HEK293 (cell line): ENCODE data around the gene ITGA3.

ENCODE experiments used
- CTCF ChIP-seq: fragments of 450-650 bp; formaldehyde crosslinking; IDR thresholded peaks from 2 replicates; pipeline ENCODE4 v1.5.1; 2016; ENCODE audit warnings: missing biosample characterization, missing genetic modification characterization
- YY1 ChIP-seq: fragments of 450-650 bp; formaldehyde crosslinking; IDR thresholded peaks from 2 replicates; pipeline ENCODE4 v1.5.1; 2018; ENCODE audit warnings: missing biosample characterization, missing genetic modification characterization
- ZNF174 ChIP-seq: fragments of 450-650 bp; formaldehyde crosslinking; IDR thresholded peaks from 2 replicates; pipeline ENCODE4 v1.5.0; 2017; ENCODE audit warnings: missing biosample characterization, mild to moderate bottlenecking, missing genetic modification characterization
- ZNF24 ChIP-seq: fragments of 450-650 bp; formaldehyde crosslinking; IDR thresholded peaks from 2 replicates; pipeline ENCODE4 v1.5.1; 2016; ENCODE audit warnings: missing biosample characterization, missing genetic modification characterization
- ZNF558 ChIP-seq: fragments of 450-650 bp; formaldehyde crosslinking; IDR thresholded peaks from 2 replicates; pipeline ENCODE4 v1.5.1; 2016; ENCODE audit warnings: missing biosample characterization, missing genetic modification characterization
- ZNF624 ChIP-seq: fragments of 450-650 bp; formaldehyde crosslinking; IDR thresholded peaks from 2 replicates; pipeline ENCODE4 v1.5.1; 2017; ENCODE audit warnings: missing biosample characterization, missing genetic modification characterization

GRCh38 chr17:50013079-50013478 is 42.8 kb upstream of the ITGA3 start:
- no peak for TF ChIP-seq ZNF624 (tag by site-specific recombination)
- no peak for TF ChIP-seq YY1 (tag by site-specific recombination)
- TF ChIP-seq CTCF (tag by site-specific recombination): no peak
- no peak for TF ChIP-seq ZNF558 (tag by site-specific recombination)
- TF ChIP-seq ZNF24: no peak
- TF ChIP-seq ZNF174: no peak
